ENCODE measurements around the gene SLAMF7. TPM values are rescaled to one million over a fixed set of nuclear protein-coding genes. Genes with fewer than 3 reads are reported as not detected.

The SLAMF7 gene
- total RNA-seq, 4 donors from 2014 or later: 0.22 to 0.90 (median 0.51) TPM

- WGBS, 2 donors: 84 to 88% methylated on average over 4 of the region's 4 CpGs
- Histone ChIP-seq H3K4me1 (no peaks in the 10 kb centered on the region), H3K9me3 (peaks cover 0 to 2% (median 0%) of the 10 kb centered on the region in 4 donors), H3K4me3 (peak within 1 kb of the TSS in 1 of 4 donors; percentile 27), H3K27ac (peak within 1 kb of the TSS in 1 of 4 donors; percentile 76), H3K27me3 (no peaks in the 10 kb centered on the region), H3K36me3 (no peaks in the 10 kb centered on the region)
- peak in 1 of 2 donors; percentile 10 for DNase-seq (ENCODE audit: low spot score in 2 of 2)
- TF ChIP-seq CTCF (IDR thresholded peaks at IDR 0.05) (no peak), EP300 (IDR thresholded peaks at IDR 0.05) (peak in 1 of 2 donors; percentile 21)
These were observed 56.9 kb downstream of the SLAMF7 start, which contains the start of gene LY9 for GRCh38 chr1:160795951-160796383. Gene LY9, plus strand, starts transcription at chr1:160796174. Its CDS starts 14 bp downstream, at chr1:160796188.

- Histone ChIP-seq H3K27me3 (no peaks in the 10 kb centered on the region), H3K27ac (peak overlapping the region in 1 of 4 donors; percentile 76), H3K36me3 (no peaks in the 10 kb centered on the region), H3K9me3 (peaks cover 0 to 9% (median 0%) of the 10 kb centered on the region in 4 donors), H3K4me1 (no peaks in the 10 kb centered on the region), H3K4me3 (peak overlapping the region in 1 of 4 donors; percentile 27)
- no peak for TF ChIP-seq EP300 (IDR thresholded peaks at IDR 0.05)
- no peak for TF ChIP-seq POLR2A (IDR thresholded peaks at IDR 0.05)
- TF ChIP-seq CTCF (IDR thresholded peaks at IDR 0.05): no peak
- 79 to 86% methylated on average over 3 of the region's 3 CpGs for WGBS, 2 donors
- DNase-seq (ENCODE audit: low spot score in 2 of 2): no peak
These were observed 58.2 kb downstream of the SLAMF7 start for GRCh38 chr1:160797271-160797709.

- peaks cover 0 to 9% (median 0%) of the 10 kb centered on the region in 4 donors for H3K9me3 ChIP-seq
- no peaks in the 10 kb centered on the region for H3K36me3 ChIP-seq
- H3K27ac ChIP-seq: peak overlapping the region in 1 of 4 donors; percentile 76
- H3K4me3 ChIP-seq: peak overlapping the region in 1 of 4 donors; percentile 0
- H3K27me3 ChIP-seq: no peaks in the 10 kb centered on the region
- DNase-seq (ENCODE audit: low spot score in 2 of 2): no peak
- TF ChIP-seq CTCF (IDR thresholded peaks at IDR 0.05): no peak
- TF ChIP-seq EP300 (IDR thresholded peaks at IDR 0.05): no peak
- no peak for TF ChIP-seq POLR2A (IDR thresholded peaks at IDR 0.05)
- 30 to 53% methylated on average over 4 of the region's 4 CpGs for WGBS, 2 donors
- no peaks in the 10 kb centered on the region for H3K4me1 ChIP-seq
These were observed 58.8 kb downstream of the SLAMF7 start for GRCh38 chr1:160797861-160798273.

- Histone ChIP-seq H3K36me3 (no peaks in the 10 kb centered on the region), H3K4me1 (no peaks in the 10 kb centered on the region), H3K27ac (peak overlapping the region in 1 of 4 donors; percentile 16), H3K4me3 (peak overlapping the region in 1 of 4 donors; percentile 0), H3K9me3 (peaks cover 0 to 9% (median 0%) of the 10 kb centered on the region in 4 donors), H3K27me3 (no peaks in the 10 kb centered on the region)
- no peak for DNase-seq (ENCODE audit: low spot score in 2 of 2)
- WGBS, 2 donors: 83 to 98% methylated on average over 2 of the region's 2 CpGs
- TF ChIP-seq EP300 (IDR thresholded peaks at IDR 0.05) (no peak), POLR2A (IDR thresholded peaks at IDR 0.05) (no peak), CTCF (IDR thresholded peaks at IDR 0.05) (no peak)
These were observed 59.4 kb downstream of the SLAMF7 start for GRCh38 chr1:160798439-160798838.

- no peak overlapping the region for H3K27ac ChIP-seq
- no peak overlapping the region for H3K4me3 ChIP-seq
- TF ChIP-seq EP300 (IDR thresholded peaks at IDR 0.05): no peak
- TF ChIP-seq POLR2A (IDR thresholded peaks at IDR 0.05): no peak
- peaks cover 0 to 9% (median 0%) of the 10 kb centered on the region in 4 donors for H3K9me3 ChIP-seq
- H3K4me1 ChIP-seq: no peaks in the 10 kb centered on the region
- no peak for DNase-seq (ENCODE audit: low spot score in 2 of 2)
- WGBS, 2 donors: 92 to 93% methylated on average over 5 of the region's 5 CpGs
- H3K36me3 ChIP-seq: no peaks in the 10 kb centered on the region
- no peaks in the 10 kb centered on the region for H3K27me3 ChIP-seq
These were observed 60.6 kb downstream of the SLAMF7 start for GRCh38 chr1:160799641-160800040.
